ENCODE data around the gene KMT2E. TPM values are rescaled to one million over a fixed set of nuclear protein-coding genes. Genes with fewer than 3 reads are reported as not detected.

Gene KMT2E
- polyA plus RNA-seq, 2 of the 4 experiments (the other 2 are of a cell fraction), result 9.4 to 23.4 TPM

- H3K27ac ChIP-seq, result peak overlapping the region in 1 of 2 experiments; percentile 5; a peak in 1 of 6 replicates
- no peak for DNase-seq (ENCODE audit: low read depth in 1 of 2, low spot score in 1 of 2)
- H3K4me2 ChIP-seq, result peak overlapping the region; percentile 90
- peaks cover 51% of the 10 kb centered on the region for H3K4me1 ChIP-seq
- WGBS (ENCODE audit: missing lambda C conversion rate), result 28% methylated on average over 5 of the region's 5 CpGs
- TF ChIP-seq REST (IDR thresholded peaks at IDR 0.05) (peak; percentile 18; the same call in 1 of the 2 replicates), SREBF2 (IDR thresholded peaks at IDR 0.05) (no peak)
- no peaks in the 10 kb centered on the region for H3K9me3 ChIP-seq
- no peak for ATAC-seq
- CTCF ChIA-PET, result interaction anchor here (0.7 kb wide), 1 partner anchor 35 kb away, joined by 3 read pairs; no protein-coding TSS in a partner anchor
- peak overlapping the region; percentile 90 for H3K4me3 ChIP-seq
- FAIRE-seq, result no peak
- POLR2A ChIA-PET, result interaction anchor here (0.7 to 10.5 kb wide), 2 partner anchors 34 to 368 kb away, joined by 4 to 132 read pairs; no protein-coding TSS in a partner anchor
These were observed 3.0 kb downstream of the KMT2E start for GRCh38 chr7:105016709-105017656.

- ATAC-seq (no peak), DNase-seq (ENCODE audit: low read depth in 1 of 2, low spot score in 1 of 2) (no peak), FAIRE-seq (no peak)
- POLR2A ChIA-PET, result interaction anchor here (1.1 kb wide), 1 partner anchor 34 kb away, joined by 4 read pairs; no protein-coding TSS in a partner anchor
- no peak overlapping the region for H3K27ac ChIP-seq
- CTCF ChIA-PET, result no interaction called here
- peak overlapping the region; percentile 90 for H3K4me2 ChIP-seq
- no peak overlapping the region for H3K4me3 ChIP-seq
- TF ChIP-seq MAFK (IDR thresholded peaks at IDR 0.05; ENCODE audit: partially characterized antibody) (no peak), HMGXB4 (CRISPR knock-in tag; IDR thresholded peaks at IDR 0.05; ENCODE audit: borderline replicate concordance) (no peak), TP53 (CRISPR knock-in tag; IDR thresholded peaks at IDR 0.05) (no peak), KDM5A (IDR thresholded peaks at IDR 0.05) (no peak), CEBPB (IDR thresholded peaks at IDR 0.05) (no peak), FOSB (CRISPR knock-in tag; IDR thresholded peaks at IDR 0.05) (no peak), PHF8 (IDR thresholded peaks at IDR 0.05; ENCODE audit: borderline replicate concordance, low read depth) (no peak), KDM1A (IDR thresholded peaks at IDR 0.05; ENCODE audit: low read depth) (no peak), FOSL2 (IDR thresholded peaks at IDR 0.05) (no peak), FOSL2 (CRISPR knock-in tag; IDR thresholded peaks at IDR 0.05) (no peak), EHMT2 (IDR thresholded peaks at IDR 0.05; ENCODE audit: low read depth) (no peak), USF2 (IDR thresholded peaks at IDR 0.05) (no peak)
- no peaks in the 10 kb centered on the region for H3K9me3 ChIP-seq
- H3K4me1 ChIP-seq, result peaks cover 51% of the 10 kb centered on the region
- 47% methylated on average over 4 of the region's 4 CpGs for WGBS (ENCODE audit: missing lambda C conversion rate)
These were observed 3.8 kb downstream of the KMT2E start for GRCh38 chr7:105017657-105018365.
